Astrocyte of the hippocampus (primary cell): ENCODE data around the gene DNASE1L3.
"Not testable (repeated sequence)": the region's sequence is repeated elsewhere in the genome, so short reads cannot be mapped to it uniquely, and the experiment has no call there.

Source experiments
- DNase-seq: peaks from one replicate; pipeline ENCODE4 v3.0.0; 2011; ENCODE audit warnings: low read depth, low spot score

Gene DNASE1L3

DNA sequence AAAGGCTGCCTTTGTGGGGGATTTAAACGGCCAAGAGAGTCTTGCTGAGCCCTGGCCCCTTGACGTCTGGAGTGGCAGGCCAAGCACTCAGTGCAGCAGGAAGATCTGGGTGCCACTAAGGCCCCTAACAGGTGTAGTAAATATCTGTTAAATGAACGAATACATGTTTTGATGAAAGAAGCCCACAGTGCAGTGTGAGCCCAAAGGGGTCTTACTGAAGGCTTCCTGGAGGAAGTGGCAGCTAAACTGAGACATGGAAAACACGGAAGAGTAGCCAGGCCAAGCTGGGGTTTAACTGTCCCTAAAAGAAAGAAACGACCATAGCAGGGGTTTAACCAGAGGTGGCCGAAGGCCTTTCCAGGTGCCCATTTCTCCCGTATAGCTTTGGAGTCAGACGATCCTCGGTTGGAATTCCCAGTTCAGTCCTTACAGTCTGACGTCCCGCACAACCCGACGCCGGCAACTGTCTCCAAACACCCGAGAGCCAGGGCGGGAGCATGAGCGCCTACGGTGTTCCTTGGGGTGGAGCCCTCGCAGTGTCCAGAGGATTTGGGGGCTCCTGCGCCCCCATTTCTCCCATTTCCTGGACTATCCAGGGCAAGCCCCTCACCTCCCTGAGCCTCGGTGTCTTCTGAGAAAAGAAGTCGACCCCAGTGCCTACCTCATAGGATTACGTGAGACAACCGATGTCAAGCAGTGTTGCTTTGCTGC, 25.9 kb upstream of the DNASE1L3 start:
- no peak for DNase-seq

- DNase-seq = no peak
Observed at GRCh38 chr3:58235970-58236369, 25.2 kb upstream of the DNASE1L3 start.

DNA sequence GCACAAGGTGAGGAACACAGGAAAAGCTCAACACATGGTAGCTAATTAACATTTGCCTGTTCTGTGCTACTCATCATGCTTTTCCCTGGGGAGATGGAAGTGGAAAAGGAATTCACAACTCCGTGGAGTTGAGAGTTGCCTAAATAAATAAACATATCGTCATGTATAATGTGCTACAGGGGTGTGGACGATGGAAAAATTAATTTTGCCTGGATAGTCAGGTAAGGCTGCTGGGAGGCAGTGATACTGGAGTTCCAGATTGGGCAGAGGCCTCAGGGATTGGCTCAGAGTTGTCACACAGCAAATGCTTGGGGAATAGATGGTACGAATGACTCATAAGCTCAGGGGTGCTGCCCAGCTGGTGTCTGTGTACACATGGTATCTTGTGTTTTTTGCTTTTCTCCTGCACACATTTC, 23.8 kb upstream of the DNASE1L3 start:
- peak; percentile 26 for DNase-seq

- no peak for DNase-seq
Observed at GRCh38 chr3:58231666-58232065, 20.9 kb upstream of the DNASE1L3 start.

DNA sequence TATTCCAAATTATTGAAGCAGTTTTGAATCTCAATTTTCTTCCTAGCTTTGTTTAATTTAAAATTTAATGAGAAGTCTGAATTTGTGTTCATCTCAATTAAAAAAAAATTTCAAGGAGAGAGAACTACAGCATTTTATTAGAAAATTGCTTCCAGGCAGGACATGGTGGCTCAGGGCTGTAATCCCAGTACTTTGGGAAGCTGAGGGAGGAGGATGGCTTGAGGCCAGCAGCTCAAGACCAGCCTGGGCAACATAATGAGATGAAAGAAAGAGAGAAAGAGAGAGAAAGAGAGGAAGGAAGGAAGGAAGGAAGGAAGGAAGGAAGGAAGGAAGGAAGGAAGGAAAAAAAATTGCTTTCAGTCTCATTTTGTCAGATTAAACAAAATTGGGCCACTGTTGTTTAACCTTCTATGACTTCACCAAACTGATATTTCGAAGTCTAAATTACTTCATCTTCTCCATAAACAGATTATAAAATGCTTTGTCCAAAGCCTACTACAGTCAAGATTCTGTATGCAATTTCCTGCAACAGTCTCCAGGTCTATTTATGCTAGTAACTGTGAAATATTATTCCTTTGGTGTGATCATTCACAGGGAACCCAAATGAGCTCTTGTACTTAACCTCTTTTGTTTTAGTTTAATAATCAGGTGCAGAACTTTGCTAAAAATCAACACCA, 20.2 kb upstream of the DNASE1L3 start:
- DNase-seq = no peak

- not testable (repeated sequence) for DNase-seq
Observed at GRCh38 chr3:58227933-58228332, 17.2 kb upstream of the DNASE1L3 start.

- DNase-seq = no peak
Observed at GRCh38 chr3:58223855-58224254, 13.1 kb upstream of the DNASE1L3 start.

DNA sequence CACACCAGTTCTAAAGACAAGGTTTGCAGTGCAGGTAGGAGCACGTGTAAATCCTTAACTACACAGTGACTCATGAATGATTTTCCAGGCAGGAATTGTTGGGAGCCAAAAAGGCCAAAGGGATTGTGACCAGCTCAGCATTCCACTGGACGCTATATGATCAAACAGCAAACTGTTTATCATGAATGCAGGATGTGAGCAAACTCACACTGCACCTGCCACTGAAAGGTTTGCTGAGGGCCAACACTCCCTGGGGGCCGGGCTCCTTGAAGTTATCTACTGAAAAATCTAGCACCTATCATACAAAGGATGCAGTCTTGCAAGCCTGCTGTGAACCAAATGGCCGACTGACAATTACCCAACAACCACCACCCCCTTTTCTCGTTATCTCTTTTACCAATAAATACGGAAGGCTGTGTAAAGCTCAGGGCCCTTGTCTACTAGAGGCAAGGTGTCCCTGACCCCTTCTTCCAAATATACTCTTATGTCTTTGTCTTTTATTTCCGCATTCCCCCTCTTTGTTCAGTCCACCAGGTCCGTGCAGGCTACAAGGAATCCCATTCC, 11.5 kb upstream of the DNASE1L3 start:
- DNase-seq = no peak

- no peak for DNase-seq
Observed at GRCh38 chr3:58218904-58219303, 8.1 kb upstream of the DNASE1L3 start.

- peak; percentile 80 for DNase-seq
Observed at GRCh38 chr3:58217209-58217811, 6.5 kb upstream of the DNASE1L3 start.

GRCh38 chr3:58216496-58217195, 5.9 kb upstream of the DNASE1L3 start:
- no peak for DNase-seq

DNA sequence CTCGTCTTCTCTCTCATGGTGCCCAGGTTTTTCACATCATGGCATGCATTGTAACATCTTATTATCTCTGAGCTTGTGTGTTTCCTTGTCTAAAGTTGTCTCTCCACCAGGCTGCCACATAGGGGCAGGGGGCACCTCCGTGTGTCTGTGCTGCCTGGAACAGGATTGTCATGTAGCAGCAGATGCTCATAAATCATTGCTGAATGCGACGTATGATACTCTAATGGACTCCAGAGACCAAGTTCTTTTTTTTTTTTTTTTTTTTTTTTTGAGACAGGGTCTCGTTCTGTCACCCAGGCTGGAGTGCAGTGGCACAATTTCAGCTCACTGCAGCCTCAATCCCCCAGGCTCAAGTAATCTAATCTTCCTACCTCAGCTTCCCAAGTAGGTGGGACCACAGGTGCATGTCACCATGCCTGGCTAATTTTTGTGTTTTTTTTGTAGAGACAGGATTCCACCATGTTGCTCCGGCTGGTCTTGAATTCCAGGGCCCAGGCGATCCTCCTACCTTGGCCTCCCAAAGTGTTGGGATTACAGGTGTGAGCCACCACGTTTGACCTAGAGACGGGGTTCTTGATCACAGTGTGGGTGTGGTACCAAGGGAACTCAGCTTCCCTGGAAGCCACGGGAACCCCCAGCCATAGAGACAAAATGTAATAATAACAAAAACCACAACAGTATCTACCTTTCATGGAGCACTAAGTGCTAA, 4.7 kb upstream of the DNASE1L3 start:
- DNase-seq = no peak

DNA sequence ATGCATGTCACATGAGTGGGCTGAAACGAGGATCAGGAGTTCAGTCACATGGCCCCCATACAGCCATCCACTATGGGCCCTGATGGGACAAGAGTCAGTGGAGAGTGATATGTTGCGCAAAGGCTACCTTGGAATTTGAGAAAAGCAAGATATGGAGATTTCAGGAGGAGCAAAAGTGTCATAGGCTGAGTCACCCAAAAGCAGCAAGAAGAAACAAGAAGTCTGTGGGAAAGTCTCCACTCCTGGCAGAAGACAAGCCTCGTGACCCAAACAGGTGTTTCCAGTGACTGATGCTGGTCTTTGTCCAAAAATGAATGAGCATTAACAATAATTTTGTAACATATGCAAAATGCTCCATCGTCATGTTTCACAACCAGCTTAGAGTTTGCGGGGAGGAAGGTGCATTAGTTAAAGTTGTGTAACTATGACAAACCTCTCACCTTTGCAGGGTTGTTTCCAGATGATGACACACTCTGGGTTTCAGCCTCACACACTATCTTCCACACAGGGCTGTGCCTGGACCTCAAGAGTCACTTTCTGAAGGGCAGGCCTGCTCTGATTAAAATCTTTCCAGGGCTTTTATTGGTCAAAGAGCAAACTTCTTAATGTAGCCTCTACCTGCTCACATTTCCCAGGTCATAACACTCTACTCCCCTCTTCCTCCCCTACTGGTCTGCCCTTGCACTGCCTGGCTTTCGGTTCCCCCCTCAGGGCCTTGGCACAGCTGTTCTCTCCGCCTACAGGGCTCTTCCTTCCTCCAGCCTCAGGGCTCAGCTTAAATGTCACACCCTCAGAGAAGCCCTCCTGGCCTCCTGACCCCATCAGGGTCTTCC, 3.9 kb upstream of the DNASE1L3 start:
- DNase-seq = no peak

- DNase-seq = no peak
Observed at GRCh38 chr3:58209933-58210332, 839 bp downstream of the DNASE1L3 start.

DNA sequence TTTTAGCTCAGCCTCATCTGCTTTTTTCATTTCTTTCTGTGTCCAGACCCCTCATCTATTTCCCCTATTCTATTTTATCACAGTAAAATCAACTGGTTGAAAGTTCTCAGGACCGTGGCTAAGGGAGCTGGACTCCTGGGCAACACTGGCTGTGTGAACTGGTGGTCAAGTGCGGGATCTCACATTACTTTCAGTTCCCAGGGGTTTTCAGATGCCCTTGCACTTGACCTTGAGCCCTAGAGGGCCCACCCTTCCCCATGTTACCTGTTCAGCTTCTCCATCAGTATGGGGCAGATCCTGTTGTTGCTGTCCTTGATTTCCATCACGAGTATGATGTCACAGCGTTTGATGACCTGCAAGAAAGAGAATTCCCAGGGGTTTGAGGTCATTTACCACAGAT, 2.8 kb downstream of the DNASE1L3 start:
- no peak for DNase-seq

- DNase-seq = peak; percentile 39
Observed at GRCh38 chr3:58206406-58207011, 4.3 kb downstream of the DNASE1L3 start.

- no peak for DNase-seq
Observed at GRCh38 chr3:58205981-58206380, 4.8 kb downstream of the DNASE1L3 start.

GRCh38 chr3:58204720-58205119, 6.1 kb downstream of the DNASE1L3 start:
- no peak for DNase-seq

- DNase-seq = no peak
Observed at GRCh38 chr3:58203541-58203940, 7.2 kb downstream of the DNASE1L3 start.

DNA sequence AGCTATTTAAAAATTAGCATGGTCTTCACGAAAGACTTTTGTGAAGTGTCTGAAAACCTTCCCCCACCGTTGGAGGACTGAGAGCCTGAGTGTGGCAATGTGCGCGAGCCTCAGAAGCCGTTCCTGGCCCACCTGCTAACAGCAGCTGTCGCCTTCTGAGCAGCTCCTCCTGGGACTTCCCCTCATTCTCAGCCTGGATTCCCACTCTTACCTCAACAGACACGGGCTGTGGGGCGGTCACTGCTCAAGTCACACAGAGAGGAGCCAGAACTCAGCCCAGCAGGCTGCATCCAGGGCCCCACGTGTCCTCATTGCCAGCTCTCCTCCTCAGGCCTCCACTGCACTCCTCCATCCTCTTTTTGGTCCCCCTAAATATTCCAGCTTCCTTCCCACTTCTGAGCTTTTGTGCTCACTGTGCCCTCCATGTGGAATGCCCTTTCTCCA, 7.8 kb downstream of the DNASE1L3 start:
- no peak for DNase-seq
